ENCODE results near the gene MPPE1. TPM values are rescaled to one million over a fixed set of nuclear protein-coding genes. Genes with fewer than 3 reads are reported as not detected.

Gene MPPE1
- total and polyA plus RNA-seq, 4 donors: 30.2 to 82.4 (median 57.2) TPM

- H3K4me1 ChIP-seq (ENCODE audit: control insufficient read depth, insufficient read depth, low read length): peaks cover 19% of the 10 kb centered on the region
- peak overlapping the region; percentile 94 for H3K27ac ChIP-seq (ENCODE audit: low read depth, low read length)
- H3K9me3 ChIP-seq (ENCODE audit: control insufficient read depth, insufficient read depth, low read length): no peaks in the 10 kb centered on the region
- H3K4me3 ChIP-seq (ENCODE audit: low read depth, low read length): peak overlapping the region; percentile 85
- peaks cover 6% of the 10 kb centered on the region for H3K36me3 ChIP-seq (ENCODE audit: control insufficient read depth, insufficient read depth, low read length)
- 1% methylated on average over 10 of the region's 10 CpGs for WGBS (ENCODE audit: insufficient coverage)
- H3K27me3 ChIP-seq (ENCODE audit: control insufficient read depth, insufficient read depth, low read length): no peaks in the 10 kb centered on the region
- DNase-seq (ENCODE audit: low read depth in 4 of 6, low spot score in 6 of 6): no peak
These were observed 57.3 kb downstream of the MPPE1 start for GRCh38 chr18:11850821-11851145.

- Histone ChIP-seq H3K27me3 (ENCODE audit: control insufficient read depth, insufficient read depth, low read length) (no peaks in the 10 kb centered on the region), H3K4me1 (ENCODE audit: control insufficient read depth, insufficient read depth, low read length) (peaks cover 19% of the 10 kb centered on the region), H3K36me3 (ENCODE audit: control insufficient read depth, insufficient read depth, low read length) (peaks cover 5% of the 10 kb centered on the region), H3K4me3 (ENCODE audit: low read depth, low read length) (peak overlapping the region; percentile 85), H3K9me3 (ENCODE audit: control insufficient read depth, insufficient read depth, low read length) (no peaks in the 10 kb centered on the region), H3K27ac (ENCODE audit: low read depth, low read length) (peak overlapping the region; percentile 94)
- peak in 5 of 6 donors; percentile 33 to 85 (median 63) for DNase-seq (ENCODE audit: low read depth in 4 of 6, low spot score in 6 of 6)
- WGBS (ENCODE audit: insufficient coverage): 17% methylated on average over 11 of the region's 17 CpGs
These were observed 58.1 kb downstream of the MPPE1 start for GRCh38 chr18:11849841-11850634.

- peaks cover 19% of the 10 kb centered on the region for H3K4me1 ChIP-seq (ENCODE audit: control insufficient read depth, insufficient read depth, low read length)
- DNase-seq (ENCODE audit: low read depth in 4 of 6, low spot score in 6 of 6): no peak
- no peaks in the 10 kb centered on the region for H3K36me3 ChIP-seq (ENCODE audit: control insufficient read depth, insufficient read depth, low read length)
- WGBS (ENCODE audit: insufficient coverage): 100% methylated on average over 4 of the region's 7 CpGs
- H3K27me3 ChIP-seq (ENCODE audit: control insufficient read depth, insufficient read depth, low read length): no peaks in the 10 kb centered on the region
- no peaks in the 10 kb centered on the region for H3K9me3 ChIP-seq (ENCODE audit: control insufficient read depth, insufficient read depth, low read length)
- peak overlapping the region; percentile 85 for H3K4me3 ChIP-seq (ENCODE audit: low read depth, low read length)
- H3K27ac ChIP-seq (ENCODE audit: low read depth, low read length): peak overlapping the region; percentile 94
These were observed 58.8 kb downstream of the MPPE1 start for GRCh38 chr18:11849279-11849678.

GRCh38 chr18:11847811-11848210 lies 60.3 kb downstream of the MPPE1 start:
- DNase-seq (ENCODE audit: low read depth in 4 of 6, low spot score in 6 of 6): no peak
- Histone ChIP-seq H3K4me3 (ENCODE audit: low read depth, low read length) (no peak overlapping the region), H3K4me1 (ENCODE audit: control insufficient read depth, insufficient read depth, low read length) (peaks cover 15% of the 10 kb centered on the region), H3K27ac (ENCODE audit: low read depth, low read length) (no peak overlapping the region), H3K9me3 (ENCODE audit: control insufficient read depth, insufficient read depth, low read length) (no peaks in the 10 kb centered on the region), H3K36me3 (ENCODE audit: control insufficient read depth, insufficient read depth, low read length) (no peaks in the 10 kb centered on the region), H3K27me3 (ENCODE audit: control insufficient read depth, insufficient read depth, low read length) (no peaks in the 10 kb centered on the region)
- 88% methylated on average over 4 of the region's 4 CpGs for WGBS (ENCODE audit: insufficient coverage)

GRCh38 chr18:11845654-11846053 lies 62.5 kb downstream of the MPPE1 start:
- H3K36me3 ChIP-seq (ENCODE audit: control insufficient read depth, insufficient read depth, low read length): no peaks in the 10 kb centered on the region
- no peak overlapping the region for H3K27ac ChIP-seq (ENCODE audit: low read depth, low read length)
- H3K9me3 ChIP-seq (ENCODE audit: control insufficient read depth, insufficient read depth, low read length): no peaks in the 10 kb centered on the region
- no peaks in the 10 kb centered on the region for H3K27me3 ChIP-seq (ENCODE audit: control insufficient read depth, insufficient read depth, low read length)
- H3K4me3 ChIP-seq (ENCODE audit: low read depth, low read length): no peak overlapping the region
- WGBS (ENCODE audit: insufficient coverage): 92% methylated on average over 2 of the region's 4 CpGs
- DNase-seq (ENCODE audit: low read depth in 4 of 6, low spot score in 6 of 6): no peak
- H3K4me1 ChIP-seq (ENCODE audit: control insufficient read depth, insufficient read depth, low read length): peaks cover 12% of the 10 kb centered on the region

GRCh38 chr18:11844436-11844835 lies 63.7 kb downstream of the MPPE1 start:
- DNase-seq (ENCODE audit: low read depth in 4 of 6, low spot score in 6 of 6): no peak
- 60% methylated on average over 2 of the region's 6 CpGs for WGBS (ENCODE audit: insufficient coverage)
- no peak overlapping the region for H3K4me3 ChIP-seq (ENCODE audit: low read depth, low read length)

GRCh38 chr18:11842562-11842961 lies 65.6 kb downstream of the MPPE1 start:
- WGBS (ENCODE audit: insufficient coverage): 61% methylated on average over 4 of the region's 5 CpGs
- no peak for DNase-seq (ENCODE audit: low read depth in 4 of 6, low spot score in 6 of 6)
- H3K27ac ChIP-seq (ENCODE audit: low read depth, low read length): no peak overlapping the region

More at GRCh38 chr18:11844436-11844835, 63.7 kb downstream of the MPPE1 start:
- Histone ChIP-seq H3K9me3 (ENCODE audit: control insufficient read depth, insufficient read depth, low read length) (no peaks in the 10 kb centered on the region), H3K4me1 (ENCODE audit: control insufficient read depth, insufficient read depth, low read length) (peaks cover 5% of the 10 kb centered on the region), H3K27ac (ENCODE audit: low read depth, low read length) (no peak overlapping the region), H3K27me3 (ENCODE audit: control insufficient read depth, insufficient read depth, low read length) (no peaks in the 10 kb centered on the region), H3K36me3 (ENCODE audit: control insufficient read depth, insufficient read depth, low read length) (no peaks in the 10 kb centered on the region)

GRCh38 chr18:11840493-11840892 lies 67.6 kb downstream of the MPPE1 start:
- DNase-seq (ENCODE audit: low read depth in 4 of 6, low spot score in 6 of 6): no peak
- H3K4me1 ChIP-seq (ENCODE audit: control insufficient read depth, insufficient read depth, low read length): no peaks in the 10 kb centered on the region
- 47% methylated on average over 5 of the region's 6 CpGs for WGBS (ENCODE audit: insufficient coverage)
- no peaks in the 10 kb centered on the region for H3K36me3 ChIP-seq (ENCODE audit: control insufficient read depth, insufficient read depth, low read length)
- H3K27me3 ChIP-seq (ENCODE audit: control insufficient read depth, insufficient read depth, low read length): no peaks in the 10 kb centered on the region
- H3K27ac ChIP-seq (ENCODE audit: low read depth, low read length): no peak overlapping the region
- no peaks in the 10 kb centered on the region for H3K9me3 ChIP-seq (ENCODE audit: control insufficient read depth, insufficient read depth, low read length)
- no peak overlapping the region for H3K4me3 ChIP-seq (ENCODE audit: low read depth, low read length)

More at GRCh38 chr18:11842562-11842961, 65.6 kb downstream of the MPPE1 start:
- Histone ChIP-seq H3K4me3 (ENCODE audit: low read depth, low read length) (no peak overlapping the region), H3K36me3 (ENCODE audit: control insufficient read depth, insufficient read depth, low read length) (no peaks in the 10 kb centered on the region), H3K4me1 (ENCODE audit: control insufficient read depth, insufficient read depth, low read length) (no peaks in the 10 kb centered on the region), H3K27me3 (ENCODE audit: control insufficient read depth, insufficient read depth, low read length) (no peaks in the 10 kb centered on the region), H3K9me3 (ENCODE audit: control insufficient read depth, insufficient read depth, low read length) (no peaks in the 10 kb centered on the region)

GRCh38 chr18:11839556-11839955 lies 68.6 kb downstream of the MPPE1 start:
- WGBS (ENCODE audit: insufficient coverage): 100% methylated on average over 1 of the region's 6 CpGs
- H3K27me3 ChIP-seq (ENCODE audit: control insufficient read depth, insufficient read depth, low read length): no peaks in the 10 kb centered on the region

GRCh38 chr18:11834772-11835171 lies 73.3 kb downstream of the MPPE1 start:
- Histone ChIP-seq H3K27ac (ENCODE audit: low read depth, low read length) (no peak overlapping the region), H3K36me3 (ENCODE audit: control insufficient read depth, insufficient read depth, low read length) (no peaks in the 10 kb centered on the region), H3K4me1 (ENCODE audit: control insufficient read depth, insufficient read depth, low read length) (peaks cover 3% of the 10 kb centered on the region), H3K4me3 (ENCODE audit: low read depth, low read length) (no peak overlapping the region), H3K27me3 (ENCODE audit: control insufficient read depth, insufficient read depth, low read length) (no peaks in the 10 kb centered on the region), H3K9me3 (ENCODE audit: control insufficient read depth, insufficient read depth, low read length) (no peaks in the 10 kb centered on the region)
- no peak for DNase-seq (ENCODE audit: low read depth in 4 of 6, low spot score in 6 of 6)
- WGBS (ENCODE audit: insufficient coverage): 90% methylated on average over 2 of the region's 5 CpGs

More at GRCh38 chr18:11839556-11839955, 68.6 kb downstream of the MPPE1 start:
- Histone ChIP-seq H3K4me3 (ENCODE audit: low read depth, low read length) (no peak overlapping the region), H3K4me1 (ENCODE audit: control insufficient read depth, insufficient read depth, low read length) (no peaks in the 10 kb centered on the region), H3K27ac (ENCODE audit: low read depth, low read length) (no peak overlapping the region), H3K9me3 (ENCODE audit: control insufficient read depth, insufficient read depth, low read length) (no peaks in the 10 kb centered on the region), H3K36me3 (ENCODE audit: control insufficient read depth, insufficient read depth, low read length) (no peaks in the 10 kb centered on the region)
- DNase-seq (ENCODE audit: low read depth in 4 of 6, low spot score in 6 of 6): no peak

Data from spinal cord (tissue), 10 donors.